Ovary (tissue), 3 donors: ENCODE measurements around the gene ZNF17.

ENCODE experiments used
- EP300 ChIP-seq: sonication (generic); formaldehyde crosslinking; IDR thresholded peaks from one replicate; pipeline ENCODE4 v1.6.1; 2017; ENCODE audit warnings: antibody characterized with exemption
- POLR2A ChIP-seq: fragments of 450-650 bp; IDR thresholded peaks from one replicate; pipeline ENCODE4 v1.6.1; 2017; ENCODE audit warnings: antibody characterized with exemption, mild to moderate bottlenecking, moderate library complexity
- TF ChIP-seq, protein P1 (sequence below), 3 donors: fragments of 450-650 bp in 2 of 3; fragments of 200-600 bp in 1 of 3; IDR thresholded peaks; one replicate each; pipeline versions ENCODE4 v1.5.1 to v1.8.0; 2016 to 2022; ENCODE audit warnings: antibody characterized with exemption in 3 of 3, mild to moderate bottlenecking in 1 of 3
- donor health status: DM: no; HTN: no; CAD: no.

GRCh38 chr19:57436417-57436816 lies 25.5 kb downstream of the ZNF17 start:
- no peak for TF ChIP-seq POLR2A
- TF ChIP-seq, protein P1, sequence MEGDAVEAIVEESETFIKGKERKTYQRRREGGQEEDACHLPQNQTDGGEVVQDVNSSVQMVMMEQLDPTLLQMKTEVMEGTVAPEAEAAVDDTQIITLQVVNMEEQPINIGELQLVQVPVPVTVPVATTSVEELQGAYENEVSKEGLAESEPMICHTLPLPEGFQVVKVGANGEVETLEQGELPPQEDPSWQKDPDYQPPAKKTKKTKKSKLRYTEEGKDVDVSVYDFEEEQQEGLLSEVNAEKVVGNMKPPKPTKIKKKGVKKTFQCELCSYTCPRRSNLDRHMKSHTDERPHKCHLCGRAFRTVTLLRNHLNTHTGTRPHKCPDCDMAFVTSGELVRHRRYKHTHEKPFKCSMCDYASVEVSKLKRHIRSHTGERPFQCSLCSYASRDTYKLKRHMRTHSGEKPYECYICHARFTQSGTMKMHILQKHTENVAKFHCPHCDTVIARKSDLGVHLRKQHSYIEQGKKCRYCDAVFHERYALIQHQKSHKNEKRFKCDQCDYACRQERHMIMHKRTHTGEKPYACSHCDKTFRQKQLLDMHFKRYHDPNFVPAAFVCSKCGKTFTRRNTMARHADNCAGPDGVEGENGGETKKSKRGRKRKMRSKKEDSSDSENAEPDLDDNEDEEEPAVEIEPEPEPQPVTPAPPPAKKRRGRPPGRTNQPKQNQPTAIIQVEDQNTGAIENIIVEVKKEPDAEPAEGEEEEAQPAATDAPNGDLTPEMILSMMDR (IDR thresholded peaks at IDR 0.05), result no peak
- no peak for TF ChIP-seq EP300
